GM18520 (cell line): ENCODE data around the gene ENDOG.
"Not testable (repeated sequence)": the region's sequence is repeated elsewhere in the genome, so short reads cannot be mapped to it uniquely, and the experiment has no call there.

Experiments
- ATAC-seq: cut with Tn5 transposase; IDR thresholded peaks from one replicate; pipeline ENCODE4 v1.9.1; 2021; ENCODE audit not compliant: unreplicated experiment

Gene ENDOG

DNA sequence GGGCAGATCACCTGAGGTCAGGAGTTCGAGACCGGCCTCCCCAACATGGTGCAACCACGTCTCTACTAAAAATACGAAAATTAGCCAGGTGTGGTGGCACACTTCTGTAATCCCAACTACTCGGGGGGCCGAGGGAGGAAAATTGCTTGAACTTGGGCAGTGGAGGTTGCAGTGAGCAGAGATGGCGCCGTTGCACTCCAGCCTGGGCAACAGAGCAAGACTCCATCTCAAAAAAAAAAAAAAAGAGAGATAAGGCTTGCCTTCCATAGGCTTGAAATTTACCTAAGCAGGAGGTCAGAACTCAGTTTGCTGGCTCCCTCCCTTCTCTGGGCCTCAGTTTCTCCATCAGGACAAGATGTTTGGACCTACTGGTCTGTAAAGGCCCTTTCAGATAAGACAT, 10.0 kb downstream of the ENDOG start:
- no peak for ATAC-seq

DNA sequence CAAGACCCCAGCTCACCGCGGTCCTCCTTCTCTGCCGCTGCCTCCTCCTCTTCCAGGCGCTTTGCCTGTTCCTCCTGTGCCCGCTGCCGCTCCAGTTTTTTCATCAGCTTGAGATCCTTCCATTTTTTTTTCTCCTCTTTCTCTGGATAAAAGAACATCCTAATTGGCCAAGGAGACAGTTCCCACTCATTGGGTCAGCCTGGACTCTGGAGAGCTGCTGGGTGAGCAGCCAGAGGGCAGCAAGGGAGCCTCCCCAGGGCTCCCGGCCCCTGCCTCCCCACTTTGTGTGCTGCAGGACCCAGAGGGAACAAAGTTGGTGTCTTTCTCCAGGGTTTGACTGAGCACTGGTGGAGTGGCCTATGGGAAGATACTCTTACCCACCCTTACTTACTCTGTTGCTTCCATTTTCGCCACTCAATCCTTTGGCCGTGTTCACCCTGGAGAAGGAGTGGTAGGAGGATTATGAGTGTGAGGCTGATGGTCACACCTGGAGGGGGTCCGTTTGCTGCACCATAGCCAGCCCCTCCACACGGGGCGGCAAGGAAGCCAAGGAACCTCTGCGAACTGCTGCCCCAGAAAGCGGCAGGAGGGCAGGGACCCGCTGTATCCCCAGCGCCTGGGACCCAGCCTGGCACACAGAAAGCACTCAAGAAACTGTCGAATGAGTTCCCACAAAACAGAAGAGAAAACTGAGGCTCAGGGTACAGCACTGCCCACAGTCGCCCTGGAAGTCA, 10.6 kb downstream of the ENDOG start:
- no peak for ATAC-seq

DNA sequence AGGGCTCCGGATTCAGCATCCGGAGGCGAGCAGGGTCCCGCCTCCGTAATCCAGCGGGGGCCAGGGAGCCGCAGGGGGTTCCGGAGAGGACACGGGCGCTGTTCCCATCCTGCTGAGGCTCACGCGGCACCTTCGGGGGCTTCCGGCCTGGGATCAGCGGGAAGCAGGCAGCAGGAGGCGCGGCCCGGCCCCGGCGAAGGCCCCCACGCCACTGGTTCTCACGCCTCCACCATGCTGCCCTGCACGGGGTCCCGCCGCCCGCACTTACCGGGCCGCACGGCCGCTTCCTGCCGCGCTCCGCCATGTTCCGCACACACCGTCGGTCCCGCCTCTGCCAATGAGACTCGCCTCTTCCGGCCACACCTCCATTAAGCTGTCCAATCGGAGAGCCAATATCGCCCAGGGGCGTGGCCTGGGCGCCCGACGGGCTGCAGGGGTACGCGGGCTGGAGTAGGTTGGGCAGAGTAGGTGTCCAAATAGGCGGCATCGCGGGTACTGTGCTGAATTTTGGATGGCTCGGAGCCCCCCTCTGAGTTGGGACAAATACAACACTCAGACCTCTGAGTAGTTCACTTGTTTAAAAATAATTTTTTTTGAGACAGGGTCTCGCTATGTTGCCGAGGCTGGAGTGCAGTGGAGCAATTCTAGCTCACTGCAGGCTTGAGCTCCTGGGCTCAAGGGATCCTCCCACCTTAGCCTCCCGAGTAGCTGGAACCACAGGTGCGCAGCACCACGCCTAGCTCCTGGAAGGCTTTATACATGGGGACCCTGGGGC, 11.4 kb downstream of the ENDOG start, which contains the start of gene SPOUT1:
Gene SPOUT1, minus strand, starts transcription at position 318 of the 775 bp plus-strand sequence. Its CDS starts 14 bp downstream, at position 304.
- ATAC-seq, result peak; percentile 98

DNA sequence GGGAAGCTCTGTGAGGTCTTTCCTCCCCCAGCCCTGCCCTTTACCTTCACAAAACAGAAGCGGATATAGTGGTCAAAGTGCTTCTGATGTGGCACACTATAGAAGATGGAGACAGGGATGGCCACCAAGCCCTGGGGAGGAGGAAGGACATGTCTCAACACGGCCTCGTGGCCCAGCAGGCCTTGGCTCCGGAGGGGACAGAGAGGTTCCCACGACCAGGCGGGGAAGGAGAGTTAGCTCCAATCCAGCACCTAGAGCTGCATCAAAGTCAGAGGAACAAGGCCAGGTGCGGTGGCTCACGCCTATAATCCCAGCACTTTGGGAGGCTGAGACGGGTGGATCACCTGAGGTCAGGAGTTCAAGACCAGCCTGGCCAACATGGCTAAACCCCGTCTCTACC, 15.4 kb downstream of the ENDOG start:
- ATAC-seq, result no peak

DNA sequence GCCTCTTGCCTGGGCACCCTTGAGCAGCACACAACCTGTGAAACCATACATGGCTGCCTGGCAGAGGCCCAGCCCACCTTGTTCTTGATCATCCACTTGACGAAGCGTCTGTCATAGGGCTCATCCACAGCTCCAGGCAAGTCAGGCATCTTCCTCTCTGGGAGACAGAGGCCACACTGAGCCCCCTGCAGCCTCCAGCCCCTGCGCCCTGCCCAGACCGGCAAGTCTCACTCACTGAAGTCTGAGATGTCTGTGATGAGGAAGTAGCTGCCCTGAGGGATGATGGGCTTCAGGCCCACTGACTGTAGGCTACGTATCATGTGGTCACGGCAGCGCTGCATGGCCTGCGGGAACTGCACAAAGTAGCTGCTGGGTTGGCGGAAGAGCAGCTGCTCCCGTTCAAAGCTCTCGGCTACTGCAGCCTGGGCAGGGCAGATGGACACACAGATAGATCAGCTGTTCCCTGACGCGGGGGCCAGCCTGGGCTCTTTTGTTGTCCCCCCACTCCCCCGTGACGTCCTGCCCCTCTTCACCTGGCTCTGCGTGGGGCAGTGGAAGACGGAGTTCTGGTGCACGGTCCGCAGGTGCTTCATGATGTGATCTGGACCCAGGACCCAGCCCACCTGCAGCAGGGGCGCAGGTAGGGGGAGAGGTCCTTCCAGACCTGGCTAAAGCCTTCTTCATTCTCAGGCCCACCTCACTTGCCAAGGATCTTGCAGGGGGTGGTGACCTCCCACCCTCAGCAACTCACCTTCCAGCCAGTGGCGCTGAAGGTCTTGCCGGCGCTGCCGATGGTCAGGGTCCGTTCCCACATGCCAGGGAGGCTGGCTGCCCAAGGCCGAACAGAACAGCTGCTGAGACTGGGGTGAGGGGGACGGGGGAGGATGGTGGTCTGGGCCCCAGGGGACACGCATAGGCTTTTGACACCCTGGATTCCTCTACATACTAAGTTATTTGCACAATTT, 17.2 kb downstream of the ENDOG start:
- no peak for ATAC-seq

DNA sequence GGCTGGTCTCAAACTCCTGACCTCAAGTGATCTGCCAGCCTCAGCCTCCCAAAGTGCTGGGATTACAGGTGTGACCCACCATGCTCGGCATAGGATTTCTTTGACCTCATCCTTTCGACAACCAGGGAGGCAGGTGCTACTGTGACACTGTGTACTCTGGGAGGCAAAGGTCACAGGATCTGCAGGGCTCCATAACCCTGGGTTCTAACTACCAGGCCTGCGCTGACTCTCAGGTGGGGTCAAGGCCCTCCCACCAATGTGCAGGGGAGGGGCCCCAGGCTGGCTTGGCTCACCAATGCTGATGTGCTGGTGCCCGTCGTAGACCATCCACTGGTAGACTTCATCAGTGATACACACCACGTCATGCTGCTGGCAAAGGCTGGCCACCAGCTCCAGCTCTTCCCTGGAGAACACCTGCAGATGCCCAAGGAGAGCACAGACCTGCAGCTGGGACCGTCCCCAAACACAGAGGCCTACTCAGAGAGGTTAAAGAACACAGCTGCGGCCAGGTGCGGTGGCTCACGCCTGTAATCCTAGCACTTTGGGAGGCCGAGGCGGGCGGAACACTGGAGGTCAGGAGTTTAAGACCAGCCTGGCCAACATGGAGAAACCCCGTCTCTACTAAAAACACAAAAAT, 18.3 kb downstream of the ENDOG start:
- no peak for ATAC-seq

DNA sequence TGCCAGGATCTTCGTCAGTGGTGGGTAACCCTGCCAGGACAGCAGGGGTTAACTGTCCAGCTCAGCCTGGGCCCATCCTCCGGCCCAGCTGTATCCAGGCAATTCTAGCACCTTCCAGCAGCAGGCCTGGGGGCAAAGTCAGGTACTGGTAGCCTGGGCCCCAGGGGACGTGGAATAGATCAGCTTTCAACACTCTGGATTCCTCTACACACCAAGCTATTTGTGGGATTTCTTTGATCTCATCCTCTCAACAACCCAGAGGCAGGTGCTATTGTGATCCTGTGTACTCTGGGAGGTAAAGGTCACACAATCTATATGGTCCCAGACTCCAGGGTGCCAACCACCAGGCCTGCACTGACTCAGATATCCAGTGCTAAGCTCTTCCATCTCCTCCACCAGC, 20.0 kb downstream of the ENDOG start:
- ATAC-seq, result no peak

DNA sequence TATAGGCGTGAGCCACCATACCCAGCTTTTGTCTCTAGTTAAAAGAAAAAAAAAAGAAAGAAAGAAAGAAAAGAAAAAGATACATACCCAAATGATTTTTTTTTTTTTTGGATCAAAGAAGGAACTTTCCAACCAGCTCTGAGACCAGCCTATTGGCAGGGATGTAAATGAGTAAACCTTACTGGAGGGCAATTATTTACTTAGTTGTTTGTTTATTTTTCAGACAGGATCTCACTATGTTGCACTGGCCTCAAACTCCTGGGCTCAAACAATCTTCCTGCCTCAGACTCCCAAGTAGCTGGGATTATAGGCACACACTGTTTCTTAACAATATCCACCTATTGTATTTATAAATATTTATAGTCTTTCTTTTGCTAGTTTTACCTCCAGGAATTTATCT, 22.2 kb downstream of the ENDOG start:
- no peak for ATAC-seq

DNA sequence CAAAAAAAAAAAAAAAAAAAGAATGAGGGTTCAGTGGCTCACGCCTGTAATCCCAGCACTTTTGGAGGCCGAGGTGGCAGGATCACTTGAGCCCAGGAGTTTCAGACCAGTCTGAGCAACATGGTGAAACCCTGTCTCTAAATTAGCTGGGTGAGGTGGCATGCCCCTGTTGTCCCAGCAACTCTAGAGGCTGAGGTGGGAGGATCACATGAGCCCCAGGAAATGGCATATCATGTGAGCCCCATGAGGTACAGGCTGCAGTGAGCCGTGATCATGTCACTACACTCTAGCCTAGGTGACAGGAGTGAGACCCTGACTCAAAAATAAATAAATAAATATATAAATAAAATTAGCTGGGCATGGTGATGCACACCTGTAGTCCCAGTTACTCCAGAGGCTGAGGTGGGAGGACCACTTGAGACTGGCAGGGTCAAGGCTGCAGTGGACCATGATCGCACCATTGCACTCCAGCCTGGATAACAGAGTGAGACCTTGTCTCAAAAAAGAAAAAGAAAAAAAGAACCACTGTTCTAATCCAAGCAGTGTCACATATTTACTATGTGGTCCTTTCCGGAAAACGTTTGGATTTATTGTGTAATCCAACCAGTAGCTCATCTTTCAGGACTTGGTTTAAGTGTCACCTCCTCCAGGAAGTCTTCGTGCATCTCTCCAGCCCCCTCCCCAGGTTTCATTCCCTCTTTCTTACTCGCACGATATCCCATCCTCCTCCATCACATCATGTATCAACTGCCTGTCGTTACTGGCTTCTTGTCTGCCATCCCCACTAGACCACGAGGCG, 23.6 kb downstream of the ENDOG start:
- no peak for ATAC-seq

DNA sequence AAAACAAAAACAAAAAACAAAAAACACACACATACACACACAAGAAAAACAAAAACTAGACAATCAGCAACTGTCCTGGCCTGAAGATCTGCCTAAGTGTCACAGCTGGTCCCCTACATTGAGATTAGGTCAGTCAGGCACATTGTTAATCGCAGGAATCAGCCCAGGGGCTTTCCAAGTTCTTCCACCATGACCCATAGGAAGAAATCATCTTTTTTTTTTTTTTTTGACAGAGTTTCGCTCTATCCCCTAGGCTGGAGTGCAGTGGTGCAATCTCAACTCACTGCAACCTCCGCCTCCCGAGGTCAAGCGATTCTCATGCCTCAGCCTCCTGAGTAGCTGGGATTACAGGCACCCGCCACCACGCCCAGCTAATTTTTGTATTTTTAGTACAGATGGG, 24.9 kb downstream of the ENDOG start:
- ATAC-seq, result not testable (repeated sequence)

DNA sequence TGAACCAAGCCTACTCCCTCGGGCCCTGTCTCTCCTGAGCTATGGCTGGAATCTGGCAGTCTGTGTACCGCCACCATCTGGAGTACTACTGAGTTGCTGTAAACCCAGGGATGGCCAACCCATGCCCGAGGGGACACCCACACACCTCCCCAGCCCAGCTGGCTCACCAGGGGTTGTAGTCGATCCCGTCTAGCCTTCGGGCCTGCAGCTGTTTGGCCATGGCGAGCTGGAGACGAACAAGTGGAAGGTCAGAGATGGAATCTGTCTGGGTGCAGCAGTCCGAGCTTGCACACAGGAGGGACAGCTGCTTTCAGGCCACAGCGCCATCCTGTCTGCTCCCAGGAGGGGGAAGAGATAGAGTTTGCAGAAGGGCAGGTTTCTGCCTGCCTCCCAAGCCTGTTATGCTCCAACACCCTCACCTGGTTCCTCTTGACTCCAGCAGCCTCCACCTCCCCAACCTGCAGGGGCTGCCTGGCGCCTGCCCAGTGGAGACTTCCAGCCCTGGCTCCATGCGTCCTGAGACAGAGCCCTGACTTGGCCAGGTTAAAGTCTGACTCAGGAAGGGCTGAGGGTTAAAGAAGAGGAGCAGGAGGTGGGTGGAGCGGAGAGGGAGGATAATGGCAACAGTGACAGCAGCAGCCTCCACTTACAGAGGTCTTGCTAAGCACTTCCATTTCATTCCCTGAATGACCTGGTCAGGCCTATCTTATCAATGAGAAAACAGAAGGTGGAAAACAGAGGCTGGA, 27.1 kb downstream of the ENDOG start:
- no peak for ATAC-seq

DNA sequence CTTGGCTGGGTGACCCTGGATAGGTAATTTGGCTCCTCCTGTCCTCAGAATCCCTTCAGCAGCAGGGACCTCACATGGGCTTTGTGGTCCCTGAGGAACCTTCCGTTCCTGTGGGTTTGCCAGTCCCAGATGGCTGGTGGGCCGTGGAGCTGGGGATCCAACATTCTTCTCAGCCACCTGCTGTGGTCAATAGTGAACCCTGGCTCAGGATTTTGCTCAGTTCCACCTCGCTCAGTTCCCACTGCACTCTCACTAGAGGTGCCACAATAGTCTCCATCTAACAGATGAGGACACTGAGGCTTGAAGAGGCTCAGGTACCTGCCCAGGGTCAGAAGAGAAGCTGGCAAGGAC, 28.4 kb downstream of the ENDOG start:
- no peak for ATAC-seq

DNA sequence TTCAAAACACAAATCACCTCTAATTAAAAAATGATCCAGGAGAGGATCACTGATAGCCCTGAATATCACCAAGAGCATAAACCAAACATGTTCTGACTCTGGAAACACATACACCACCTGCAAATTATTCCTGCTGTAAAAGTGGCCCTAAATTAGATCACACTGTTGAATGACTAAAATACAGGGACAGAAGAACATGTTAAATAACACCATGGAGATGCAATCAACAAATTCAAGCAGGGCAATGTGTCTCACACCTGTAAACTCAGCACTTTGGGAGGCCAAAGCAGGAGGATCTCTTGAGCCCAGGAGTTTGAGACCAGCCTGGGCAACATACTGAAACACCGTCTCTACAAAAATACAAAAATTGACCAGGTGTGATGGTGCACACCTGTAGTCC, 29.5 kb downstream of the ENDOG start:
- no peak for ATAC-seq

DNA sequence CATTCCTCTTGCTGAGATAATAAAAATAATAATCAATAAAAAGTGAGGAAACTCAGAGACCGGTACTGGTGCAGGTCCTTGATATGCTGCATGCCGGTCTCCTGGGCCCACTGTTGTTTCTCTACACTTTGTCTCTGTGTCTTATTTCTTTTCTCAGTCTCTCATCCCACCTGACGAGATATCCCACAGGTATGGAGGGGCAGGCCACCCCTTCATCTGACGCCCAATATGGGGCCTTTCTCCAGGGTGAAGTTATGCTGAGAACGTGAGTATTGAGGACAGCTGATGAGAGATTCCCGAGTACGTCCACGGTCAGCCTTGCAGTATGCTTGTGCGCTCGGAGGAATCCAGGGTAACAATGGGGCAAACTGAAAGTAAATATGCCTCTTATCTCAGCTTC, 32.7 kb downstream of the ENDOG start:
- not testable (repeated sequence) for ATAC-seq

DNA sequence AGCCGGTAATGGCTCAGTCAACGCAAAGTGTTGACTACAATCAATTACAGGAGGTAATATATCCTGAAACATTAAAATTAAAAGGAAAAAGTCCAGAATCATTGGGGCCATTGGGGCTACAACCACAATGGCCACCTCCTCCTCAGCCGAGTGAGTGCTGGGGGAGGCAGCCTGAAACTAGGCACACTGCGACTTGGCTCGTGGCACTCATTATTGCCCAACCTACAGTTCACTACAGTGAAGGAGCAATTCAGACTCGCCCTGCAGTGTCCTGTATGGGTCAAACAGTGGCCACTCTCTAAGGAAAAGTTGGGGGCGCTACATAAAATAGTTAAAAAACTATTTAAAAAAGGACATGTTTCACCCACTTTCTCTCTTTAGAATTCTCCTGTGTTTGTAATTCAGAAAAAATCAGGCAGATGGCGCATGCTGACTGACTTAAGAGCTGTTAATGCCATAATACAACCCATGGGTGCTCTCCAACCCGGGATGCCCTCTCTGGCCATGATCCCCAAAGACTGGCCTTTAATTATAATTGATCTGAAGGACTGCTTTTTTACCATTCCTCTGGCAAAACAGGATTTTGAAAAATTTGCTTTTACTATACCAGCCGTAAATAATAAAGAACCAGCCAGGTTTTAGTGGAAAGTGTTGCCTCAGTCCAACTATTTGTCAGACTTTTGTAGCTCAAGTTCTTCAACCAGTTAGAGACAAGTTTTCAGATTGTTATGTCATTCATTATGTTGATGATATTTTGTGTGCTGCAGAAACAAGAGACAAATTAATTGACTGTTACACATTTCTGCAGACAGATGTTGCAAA, 33.7 kb downstream of the ENDOG start:
- not testable (repeated sequence) for ATAC-seq

DNA sequence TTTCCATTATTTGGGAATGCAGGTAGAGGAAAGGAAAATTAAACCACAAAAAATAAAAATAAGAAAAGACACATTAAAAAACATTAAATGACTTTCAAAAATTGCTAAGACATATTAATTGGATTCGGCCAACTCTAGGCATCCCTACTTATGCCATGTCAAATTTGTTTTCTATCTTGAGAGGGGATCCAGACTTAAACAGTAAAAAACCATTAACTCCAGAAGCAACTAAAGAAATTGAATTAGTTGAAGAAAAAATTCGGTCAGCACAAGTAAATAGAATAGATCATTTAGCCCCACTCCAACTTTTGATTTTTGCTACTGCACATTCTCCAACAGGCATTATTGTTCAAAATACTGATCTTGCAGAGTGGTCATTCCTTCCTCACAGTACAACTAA, 34.3 kb downstream of the ENDOG start:
- not testable (repeated sequence) for ATAC-seq

DNA sequence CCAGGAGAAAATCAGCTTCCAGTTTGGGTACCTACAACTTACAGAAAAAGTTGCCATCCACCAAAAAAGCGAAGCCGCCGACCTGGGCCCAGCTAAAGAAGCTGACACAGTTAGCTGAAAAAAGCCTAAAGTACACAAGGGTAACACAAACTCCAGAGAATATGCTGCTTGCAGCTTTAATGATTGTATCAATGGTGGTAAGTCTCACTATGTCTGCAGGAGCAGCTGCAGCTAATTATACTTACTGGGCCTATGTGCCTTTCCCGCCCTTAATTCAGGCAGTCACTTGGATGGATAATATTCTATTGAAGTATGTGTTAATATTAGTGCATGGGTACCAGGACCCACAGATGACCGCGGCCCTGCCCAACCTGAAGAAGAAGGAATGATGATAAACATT, 36.2 kb downstream of the ENDOG start:
- ATAC-seq, result not testable (repeated sequence)

DNA sequence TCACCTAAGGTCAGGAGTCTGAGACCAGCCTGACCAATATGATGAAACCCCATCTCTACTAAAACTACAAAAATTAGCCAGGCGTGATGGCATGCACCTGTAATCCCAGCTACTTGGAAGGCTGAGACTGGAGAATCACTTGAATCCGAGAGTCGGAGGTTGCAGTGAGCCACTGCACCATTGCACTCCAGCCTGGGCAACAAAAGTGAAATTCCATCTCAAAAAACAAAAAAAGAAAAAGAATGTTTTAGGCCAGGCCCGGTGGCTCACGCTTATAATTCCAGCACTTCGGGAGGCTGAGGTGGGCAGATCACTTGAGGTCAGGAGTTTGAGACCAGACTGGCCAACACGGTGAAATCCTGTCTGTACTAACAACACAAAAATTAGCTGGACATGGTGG, 40.2 kb downstream of the ENDOG start:
- ATAC-seq, result not testable (repeated sequence)
